Activated naive CD8-positive, alpha-beta T cell treated with anti-CD3 and anti-CD28 coated beads, Interleukin-2, amount 50 U/mL, for 24 hours (primary cell): Measurements from ENCODE around the gene MYOC.
A peak's percentile ranks its signal among the peaks of the same experiment; 100 is the strongest.
"Not testable (repeated sequence)": the region's sequence is repeated elsewhere in the genome, so short reads cannot be mapped to it uniquely, and the experiment has no call there.

Experiments used
- ATAC-seq: fragments of 150-1000 bp; cut with Tn5 transposase; one replicate; pipeline ENCODE4 v1.10.0; 2021
- DNase-seq: peaks from one replicate; pipeline ENCODE4 v3.0.0; 2021
- H3K27ac Mint-ChIP-seq: one replicate; pipeline ENCODE4 v1.8.0; 2021; ENCODE audit warnings: mild to moderate bottlenecking, mixed read lengths
- H3K27me3 Mint-ChIP-seq: one replicate; pipeline ENCODE4 v1.8.0; 2021; ENCODE audit warnings: mixed read lengths
- H3K36me3 Mint-ChIP-seq: one replicate; pipeline ENCODE4 v1.8.0; 2021; ENCODE audit warnings: low read depth, mixed read lengths
- H3K4me1 Mint-ChIP-seq: one replicate; pipeline ENCODE4 v1.8.0; 2021; ENCODE audit warnings: mixed read lengths
- H3K4me3 Mint-ChIP-seq: one replicate; pipeline ENCODE4 v1.8.0; 2021; ENCODE audit warnings: mild to moderate bottlenecking, moderate library complexity, mixed read lengths
- H3K9me3 Mint-ChIP-seq: one replicate; pipeline ENCODE4 v1.8.0; 2021; ENCODE audit warnings: mixed read lengths

Gene MYOC

DNA sequence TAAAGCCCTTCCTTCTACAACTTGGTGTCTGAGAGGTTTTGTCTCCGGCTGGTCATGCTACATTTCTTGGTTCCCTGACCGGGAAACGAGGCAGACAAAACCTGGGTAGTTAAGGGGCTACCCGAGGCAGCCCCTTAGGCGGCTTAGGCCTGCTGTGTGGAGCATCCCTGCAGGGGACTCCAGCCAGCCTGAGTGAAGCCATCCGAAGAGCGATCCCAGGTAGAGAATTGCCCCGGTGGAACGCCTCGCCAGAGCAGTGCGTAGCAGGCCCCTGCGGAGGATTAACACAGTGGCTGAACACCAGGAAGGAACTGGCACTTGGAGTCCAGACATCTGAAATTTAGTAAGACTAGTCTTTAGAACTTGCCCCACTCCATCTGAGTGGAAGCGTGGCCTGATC, 51.6 kb downstream of the MYOC start:
- H3K9me3 Mint-ChIP-seq = no peaks in the 10 kb centered on the region
- H3K36me3 Mint-ChIP-seq = peaks cover 7% of the 10 kb centered on the region
- H3K4me3 Mint-ChIP-seq = no peak overlapping the region
- no peaks in the 10 kb centered on the region for H3K27me3 Mint-ChIP-seq
- no peak for DNase-seq
- H3K4me1 Mint-ChIP-seq = no peaks in the 10 kb centered on the region
- H3K27ac Mint-ChIP-seq = no peak overlapping the region
- no peak for ATAC-seq

DNA sequence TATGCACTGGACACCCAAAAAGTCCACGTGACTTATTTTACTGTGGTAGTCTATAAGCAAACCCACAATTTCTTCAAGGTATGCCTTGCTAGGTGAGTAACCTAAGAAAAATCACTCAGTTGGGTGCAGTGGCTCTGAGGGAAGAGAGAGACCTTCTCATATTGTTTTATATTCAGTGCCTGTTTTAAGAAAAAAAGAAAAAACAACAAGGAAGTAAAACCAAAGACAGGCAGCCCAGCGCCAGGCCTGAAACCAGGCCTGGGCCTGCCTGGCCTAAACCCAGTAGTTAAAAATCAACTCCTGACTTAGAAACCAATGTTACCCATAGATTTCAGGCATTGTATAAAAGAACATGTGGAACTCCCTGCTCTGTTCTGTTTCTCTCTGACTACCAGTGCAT, 52.2 kb downstream of the MYOC start:
- H3K27me3 Mint-ChIP-seq, H3K4me1 Mint-ChIP-seq, DNase-seq, ATAC-seq, H3K4me3 Mint-ChIP-seq, H3K27ac Mint-ChIP-seq, H3K36me3 Mint-ChIP-seq, H3K9me3 Mint-ChIP-seq: not testable (repeated sequence)

DNA sequence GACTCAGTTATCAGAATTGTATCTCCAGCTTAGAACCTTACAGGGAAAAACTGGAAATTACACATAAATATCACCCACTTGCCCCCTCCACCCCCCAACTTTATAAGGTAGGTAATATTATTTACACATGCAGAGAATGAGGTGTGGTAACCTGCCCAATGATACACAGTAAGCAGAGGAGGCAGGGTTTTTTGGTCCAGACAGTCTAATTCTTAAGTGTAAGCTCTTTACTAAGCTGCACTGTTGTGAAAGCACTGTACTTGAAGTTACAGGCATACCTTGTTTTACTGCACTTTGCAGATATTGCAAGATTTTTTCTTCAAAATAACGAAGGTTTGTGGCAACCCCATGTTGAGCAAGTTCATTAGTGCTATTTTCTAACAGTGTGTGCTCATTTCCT, 55.3 kb downstream of the MYOC start:
- no peak overlapping the region for H3K27ac Mint-ChIP-seq
- H3K27me3 Mint-ChIP-seq = no peaks in the 10 kb centered on the region
- H3K4me1 Mint-ChIP-seq = no peaks in the 10 kb centered on the region
- no peaks in the 10 kb centered on the region for H3K9me3 Mint-ChIP-seq
- ATAC-seq = no peak
- no peak overlapping the region for H3K4me3 Mint-ChIP-seq
- H3K36me3 Mint-ChIP-seq = peaks cover 28% of the 10 kb centered on the region
- DNase-seq = no peak

- Mint-ChIP-seq H3K4me1 (no peaks in the 10 kb centered on the region), H3K36me3 (peaks cover 30% of the 10 kb centered on the region), H3K9me3 (no peaks in the 10 kb centered on the region), H3K4me3 (no peak overlapping the region), H3K27ac (no peak overlapping the region), H3K27me3 (no peaks in the 10 kb centered on the region)
- ATAC-seq (no peak), DNase-seq (no peak)
Observed at GRCh38 chr1:171596705-171597104, 55.8 kb downstream of the MYOC start.

- Mint-ChIP-seq H3K27ac (peak overlapping the region; percentile 10), H3K9me3 (no peaks in the 10 kb centered on the region), H3K4me1 (no peaks in the 10 kb centered on the region), H3K27me3 (no peaks in the 10 kb centered on the region), H3K4me3 (no peak overlapping the region), H3K36me3 (peaks cover 36% of the 10 kb centered on the region)
- ATAC-seq = peak; percentile 33
- no peak for DNase-seq
Observed at GRCh38 chr1:171596119-171596518, 56.4 kb downstream of the MYOC start.

DNA sequence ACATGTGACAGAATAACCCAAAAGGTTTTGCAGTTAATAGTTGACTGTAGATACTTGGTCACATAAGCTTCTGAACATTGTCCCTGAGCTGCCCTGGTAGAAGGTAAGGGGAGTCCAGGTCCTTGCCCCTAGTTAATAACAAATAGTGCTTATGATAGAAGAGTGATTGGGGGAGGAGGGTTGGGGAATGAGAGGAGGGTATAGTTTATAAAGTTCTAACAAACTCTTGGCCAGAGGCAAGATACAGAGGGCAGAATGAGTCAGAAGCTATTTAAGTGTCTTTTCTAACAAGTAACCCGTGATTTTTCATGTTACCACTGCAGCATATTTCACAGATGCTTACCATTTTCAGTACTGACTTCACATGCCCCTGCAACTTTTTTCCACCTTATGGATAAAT, 57.2 kb downstream of the MYOC start:
- H3K27me3 Mint-ChIP-seq = no peaks in the 10 kb centered on the region
- no peaks in the 10 kb centered on the region for H3K4me1 Mint-ChIP-seq
- no peak overlapping the region for H3K4me3 Mint-ChIP-seq
- peaks cover 44% of the 10 kb centered on the region for H3K36me3 Mint-ChIP-seq
- peak; percentile 28 for ATAC-seq
- H3K9me3 Mint-ChIP-seq = no peaks in the 10 kb centered on the region
- no peak overlapping the region for H3K27ac Mint-ChIP-seq
- DNase-seq = no peak

DNA sequence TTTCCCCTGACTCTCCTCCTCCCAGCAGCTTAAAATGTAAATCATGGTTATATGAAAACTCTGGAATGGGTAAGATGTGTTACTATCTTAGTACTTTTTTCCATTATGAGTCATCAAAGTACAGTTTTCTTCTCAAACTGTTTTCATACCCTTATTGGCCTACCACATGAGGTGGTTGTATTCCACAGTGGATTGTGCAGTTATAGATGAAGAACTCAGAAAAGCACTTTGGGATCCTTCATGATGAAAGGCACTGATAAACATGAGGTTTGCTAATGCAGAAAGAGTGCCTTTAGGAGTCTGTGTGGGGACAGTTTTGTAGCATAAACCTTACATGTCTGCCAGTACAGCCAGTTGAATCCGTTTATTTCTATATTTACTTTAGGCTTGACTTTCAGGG, 62.5 kb downstream of the MYOC start:
- DNase-seq (no peak), ATAC-seq (peak; percentile 72)
- Mint-ChIP-seq H3K4me3 (no peak overlapping the region), H3K27me3 (no peaks in the 10 kb centered on the region), H3K4me1 (peaks cover 17% of the 10 kb centered on the region), H3K27ac (peak overlapping the region; percentile 79), H3K36me3 (peaks cover 78% of the 10 kb centered on the region), H3K9me3 (no peaks in the 10 kb centered on the region)

GRCh38 chr1:171588230-171588629, 64.3 kb downstream of the MYOC start:
- Mint-ChIP-seq H3K27ac (no peak overlapping the region), H3K4me3 (no peak overlapping the region), H3K9me3 (no peaks in the 10 kb centered on the region), H3K27me3 (no peaks in the 10 kb centered on the region), H3K36me3 (peaks cover 81% of the 10 kb centered on the region), H3K4me1 (peaks cover 17% of the 10 kb centered on the region)
- DNase-seq (no peak), ATAC-seq (no peak)

DNA sequence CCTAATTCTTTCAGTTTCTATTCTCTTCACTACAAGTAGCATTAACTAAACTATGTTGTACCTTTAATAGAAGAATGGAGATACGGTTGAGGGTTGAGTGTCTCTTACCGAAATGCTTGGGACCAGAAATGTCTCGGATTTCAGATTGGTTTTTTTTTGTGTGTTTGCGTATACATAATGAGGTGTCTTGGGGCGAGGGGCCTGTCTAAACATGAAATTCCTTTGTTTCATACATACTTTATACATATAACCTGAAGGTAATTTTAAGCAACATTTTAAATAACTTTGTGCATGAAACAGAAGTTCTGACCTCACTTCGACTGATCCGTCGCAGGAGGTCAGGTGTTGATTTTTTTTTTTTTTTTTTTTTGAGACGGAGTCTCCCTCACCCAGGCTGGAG, 66.8 kb downstream of the MYOC start:
- DNase-seq (no peak), ATAC-seq (no peak)
- Mint-ChIP-seq H3K4me1 (peaks cover 30% of the 10 kb centered on the region), H3K4me3 (no peak overlapping the region), H3K27ac (peak overlapping the region; percentile 1), H3K27me3 (no peaks in the 10 kb centered on the region), H3K36me3 (peaks cover 76% of the 10 kb centered on the region), H3K9me3 (no peaks in the 10 kb centered on the region)
